Amniotic epithelial cell (primary cell): ENCODE measurements around the gene ADORA2A.
"Not testable (repeated sequence)": the region's sequence is repeated elsewhere in the genome, so short reads cannot be mapped to it uniquely, and the experiment has no call there.

Experiments used
- DNase-seq: peaks from one replicate; pipeline ENCODE4 v3.0.0-alpha.2; 2010; ENCODE audit warnings: low read depth

The ADORA2A gene

GRCh38 chr22:24489011-24489410 is 61.6 kb downstream of the ADORA2A start:
- no peak for DNase-seq

DNA sequence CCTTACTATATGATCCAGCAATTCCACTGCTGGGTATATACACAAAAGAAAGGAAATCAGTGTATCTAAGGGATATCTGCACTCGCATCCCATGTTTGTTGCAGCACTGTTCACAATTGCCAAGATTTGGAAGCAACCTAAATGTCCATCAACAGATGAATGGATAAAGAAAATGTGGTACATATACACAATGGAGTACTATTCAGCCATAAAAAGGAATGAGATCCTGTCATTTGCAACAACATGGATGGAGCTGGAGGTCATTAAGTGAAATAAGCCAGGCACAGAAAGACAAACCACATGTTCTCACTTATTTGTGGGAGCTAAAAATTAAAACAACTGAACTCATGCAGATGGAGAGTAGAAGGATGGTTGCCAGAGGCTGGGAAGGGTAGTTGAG is 62.0 kb downstream of the ADORA2A start:
- not testable (repeated sequence) for DNase-seq
